ENCODE measurements around the gene CAMK2G.
"Not testable (repeated sequence)": the region's sequence is repeated elsewhere in the genome, so short reads cannot be mapped to it uniquely, and the experiment has no call there.

The CAMK2G gene

DNA sequence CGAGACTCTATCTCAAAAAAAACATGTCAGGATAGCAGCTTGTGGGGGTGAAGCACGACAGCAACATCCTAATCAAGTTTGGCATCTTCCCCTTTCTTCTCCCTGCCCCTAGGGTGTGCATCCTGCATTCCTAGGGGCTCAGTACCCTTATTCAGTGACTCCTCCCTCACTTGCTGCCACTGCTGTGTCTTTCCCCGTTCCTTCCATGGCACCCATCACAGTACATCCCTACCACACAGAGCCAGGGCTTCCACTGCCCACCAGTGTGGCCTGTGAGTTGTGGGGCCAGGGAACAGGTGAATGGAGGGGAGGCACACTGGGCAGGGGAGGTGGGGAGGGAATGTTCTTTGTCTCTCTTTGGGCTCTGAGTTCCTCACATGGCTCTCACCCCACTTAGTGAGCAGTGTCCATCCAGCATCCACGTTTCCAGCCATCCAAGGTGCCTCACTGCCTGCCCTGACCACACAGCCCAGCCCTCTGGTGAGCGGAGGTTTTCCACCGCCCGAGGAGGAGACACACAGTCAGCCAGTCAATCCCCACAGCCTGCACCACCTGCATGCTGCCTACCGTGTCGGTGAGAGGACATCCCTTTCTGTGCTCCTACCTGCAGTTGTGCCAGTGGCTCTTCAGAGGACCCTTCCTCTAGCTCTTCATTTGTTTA lies 74.3 kb downstream of the CAMK2G start:
- FAIRE-seq (no peak), DNase-seq (ENCODE audit: extremely low spot score, insufficient read length, low read depth) (no peak)

- no peak for DNase-seq (ENCODE audit: extremely low spot score, insufficient read length, low read depth)
- no peak for FAIRE-seq
Observed at GRCh38 chr10:73798927-73799560, 75.3 kb downstream of the CAMK2G start.

- FAIRE-seq (no peak), DNase-seq (ENCODE audit: extremely low spot score, insufficient read length, low read depth) (no peak)
Observed at GRCh38 chr10:73798087-73798486, 76.3 kb downstream of the CAMK2G start.

DNA sequence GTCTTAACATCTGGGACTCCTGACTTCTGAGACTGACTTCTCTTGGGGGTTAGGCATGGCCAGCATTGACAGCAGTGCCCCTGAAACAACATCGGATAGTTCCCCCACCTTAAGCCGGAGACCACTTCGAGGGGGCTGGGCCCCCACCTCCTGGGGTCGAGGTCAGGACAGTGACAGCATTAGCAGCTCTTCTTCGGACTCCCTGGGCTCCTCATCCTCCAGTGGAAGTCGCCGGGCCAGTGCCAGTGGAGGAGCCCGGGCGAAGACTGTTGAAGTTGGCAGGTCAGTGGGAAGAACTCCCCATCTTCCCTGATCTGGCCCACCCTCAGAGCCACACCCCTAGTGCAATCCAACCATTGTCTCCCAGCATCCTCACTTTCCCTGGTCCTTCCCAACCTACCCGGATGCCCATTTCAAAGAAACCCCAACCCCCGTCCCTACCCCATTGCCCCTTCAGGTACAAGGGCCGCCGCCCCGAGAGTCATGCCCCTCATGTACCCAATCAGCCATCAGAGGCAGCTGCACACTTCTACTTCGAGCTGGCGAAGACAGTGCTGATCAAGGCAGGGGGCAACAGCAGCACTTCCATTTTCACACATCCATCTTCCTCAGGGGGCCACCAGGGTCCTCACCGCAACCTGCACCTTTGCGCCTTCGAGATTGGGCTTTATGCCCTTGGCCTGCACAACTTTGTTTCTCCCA lies 76.9 kb downstream of the CAMK2G start:
- FAIRE-seq (no peak), DNase-seq (ENCODE audit: extremely low spot score, insufficient read length, low read depth) (no peak)

DNA sequence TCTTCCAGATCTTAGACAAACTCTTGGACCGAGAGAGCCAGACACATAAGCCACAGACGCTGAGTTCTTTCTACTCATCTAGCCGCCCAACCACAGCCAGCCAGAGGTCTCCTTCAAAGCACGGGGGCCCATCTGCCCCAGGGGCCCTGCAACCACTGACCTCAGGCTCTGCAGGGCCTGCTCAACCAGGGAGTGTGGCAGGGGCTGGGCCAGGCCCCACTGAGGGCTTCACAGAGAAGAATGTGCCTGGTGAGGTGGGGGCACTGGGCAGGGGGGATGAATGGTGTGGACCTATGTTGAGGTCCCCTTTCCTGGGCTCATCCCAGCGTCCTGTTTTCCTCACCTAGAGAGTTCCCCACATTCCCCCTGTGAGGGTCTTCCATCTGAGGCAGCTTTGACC lies 77.6 kb downstream of the CAMK2G start:
- no peak for DNase-seq (ENCODE audit: extremely low spot score, insufficient read length, low read depth)
- FAIRE-seq: no peak

GRCh38 chr10:73796035-73796434 lies 78.3 kb downstream of the CAMK2G start:
- DNase-seq (ENCODE audit: extremely low spot score, insufficient read length, low read depth); FAIRE-seq: not testable (repeated sequence)

DNA sequence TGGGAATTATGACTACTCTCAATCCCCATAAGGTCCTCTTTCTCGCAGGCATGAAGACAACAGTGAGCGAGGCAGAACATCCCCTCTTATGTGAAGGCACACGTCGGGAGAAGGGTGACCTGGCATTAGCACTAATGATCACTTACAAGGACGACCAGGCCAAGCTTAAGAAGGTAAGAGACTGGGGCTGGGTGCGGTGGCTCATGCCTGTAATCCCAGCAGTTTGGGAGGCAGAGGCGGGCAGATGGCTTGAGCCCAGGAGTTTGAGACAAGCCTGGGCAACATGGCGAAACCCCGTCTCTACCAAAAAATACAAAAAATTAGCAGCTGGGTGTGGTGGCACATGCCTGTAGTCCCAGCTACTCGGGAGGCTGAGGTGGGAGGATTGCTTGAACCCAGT lies 78.9 kb downstream of the CAMK2G start:
- FAIRE-seq; DNase-seq (ENCODE audit: extremely low spot score, insufficient read length, low read depth): not testable (repeated sequence)

DNA sequence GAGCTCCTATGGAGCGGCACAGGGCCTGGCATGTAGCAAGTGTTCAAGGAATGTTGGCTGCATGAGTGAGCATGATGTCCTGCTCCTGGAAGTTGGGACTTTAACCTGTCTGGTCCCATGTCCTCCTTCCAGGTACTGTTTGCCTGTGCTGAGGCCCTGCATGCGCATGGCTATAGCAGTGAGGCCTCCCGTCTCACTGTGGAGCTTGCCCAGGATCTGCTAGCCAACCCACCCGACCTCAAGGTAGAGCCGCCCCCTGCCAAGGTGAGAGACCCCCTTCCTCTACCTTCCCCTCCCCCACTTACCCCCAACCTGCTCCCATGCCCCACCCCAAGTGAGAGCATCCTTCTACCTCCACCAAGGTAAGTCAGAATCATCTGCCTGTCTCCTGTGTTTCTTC lies 80.9 kb downstream of the CAMK2G start:
- DNase-seq (ENCODE audit: extremely low spot score, insufficient read length, low read depth) (no peak), FAIRE-seq (no peak)

DNA sequence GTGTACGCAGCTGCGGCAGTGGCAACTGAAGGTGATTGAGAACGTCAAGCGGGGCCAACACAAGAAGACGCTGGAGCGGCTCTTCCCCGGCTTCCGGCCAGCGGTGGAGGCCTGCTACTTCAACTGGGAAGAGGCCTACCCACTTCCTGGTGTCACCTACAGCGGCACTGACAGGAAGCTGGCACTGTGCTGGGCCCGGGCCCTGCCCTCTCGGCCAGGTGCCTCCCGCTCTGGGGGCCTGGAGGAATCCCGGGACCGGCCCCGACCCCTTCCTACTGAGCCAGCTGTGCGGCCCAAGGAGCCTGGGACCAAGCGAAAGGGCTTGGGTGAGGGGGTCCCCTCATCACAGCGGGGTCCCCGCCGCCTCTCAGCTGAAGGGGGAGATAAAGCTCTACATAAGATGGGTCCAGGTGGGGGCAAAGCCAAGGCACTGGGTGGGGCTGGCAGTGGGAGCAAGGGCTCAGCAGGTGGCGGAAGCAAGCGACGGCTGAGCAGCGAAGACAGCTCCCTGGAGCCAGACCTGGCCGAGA lies 82.4 kb downstream of the CAMK2G start:
- no peak for FAIRE-seq
- DNase-seq (ENCODE audit: extremely low spot score, insufficient read length, low read depth): no peak

GRCh38 chr10:73790886-73791625 lies 83.3 kb downstream of the CAMK2G start:
- DNase-seq (ENCODE audit: extremely low spot score, insufficient read length, low read depth): no peak
- no peak for FAIRE-seq

GRCh38 chr10:73789659-73790055 lies 84.7 kb downstream of the CAMK2G start:
- FAIRE-seq: no peak
- no peak for DNase-seq (ENCODE audit: extremely low spot score, insufficient read length, low read depth)

- FAIRE-seq (no peak), DNase-seq (ENCODE audit: extremely low spot score, insufficient read length, low read depth) (no peak)
Observed at GRCh38 chr10:73788864-73789658, 85.3 kb downstream of the CAMK2G start.

- FAIRE-seq; DNase-seq (ENCODE audit: extremely low spot score, insufficient read length, low read depth): not testable (repeated sequence)
Observed at GRCh38 chr10:73787031-73787800, 87.1 kb downstream of the CAMK2G start.

DNA sequence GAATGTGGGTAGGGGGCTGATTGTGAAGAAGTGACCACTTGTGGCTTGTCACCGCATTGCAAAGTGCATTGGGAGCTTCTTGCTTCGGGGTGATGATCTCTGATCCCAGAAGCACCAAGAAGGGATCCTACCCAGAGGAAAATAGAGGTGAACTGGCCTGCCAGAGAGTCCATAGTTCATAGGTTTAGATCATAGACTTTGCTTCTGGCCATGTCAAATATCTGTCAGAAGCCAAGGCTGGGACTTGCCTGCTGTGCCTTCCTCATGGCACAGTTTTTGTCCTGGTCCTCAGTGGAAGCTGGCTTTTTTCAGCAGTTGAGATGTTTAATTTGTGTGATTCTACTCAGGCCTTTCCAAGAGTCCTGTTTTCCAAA lies 87.9 kb downstream of the CAMK2G start:
- DNase-seq (ENCODE audit: extremely low spot score, insufficient read length, low read depth) (no peak), FAIRE-seq (no peak)

- no peak for FAIRE-seq
- DNase-seq (ENCODE audit: extremely low spot score, insufficient read length, low read depth): no peak
Observed at GRCh38 chr10:73785721-73786511, 88.4 kb downstream of the CAMK2G start.

GRCh38 chr10:73785211-73785720 lies 89.1 kb downstream of the CAMK2G start, which contains the start of gene ZSWIM8:
ZSWIM8 (plus strand) TSS chr10:73785606; CDS start chr10:73785879, 273 bp downstream.
- FAIRE-seq (peak; percentile 96), DNase-seq (ENCODE audit: extremely low spot score, insufficient read length, low read depth) (peak; percentile 83)

DNA sequence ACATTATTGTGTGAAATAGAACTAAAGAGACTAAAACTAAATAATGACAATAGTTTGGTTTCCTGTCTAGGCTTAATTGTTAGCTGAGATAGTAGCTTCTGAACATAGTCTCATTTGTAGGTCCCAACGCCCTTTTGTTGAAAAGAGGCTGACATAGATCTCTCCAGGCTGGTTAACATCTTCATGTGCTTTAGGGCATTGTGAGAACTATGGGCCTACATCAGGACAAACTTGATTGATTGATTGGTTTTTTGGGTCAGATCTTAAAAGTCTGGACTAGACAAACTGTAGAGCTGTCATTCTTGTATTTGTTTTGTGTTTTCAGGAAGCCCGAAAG lies 91.6 kb downstream of the CAMK2G start:
- FAIRE-seq (no peak), DNase-seq (ENCODE audit: extremely low spot score, insufficient read length, low read depth) (no peak)
